GM15510 (cell line): ENCODE measurements around the gene CDT1.

Source experiments
- POLR2A ChIP-seq: IDR thresholded peaks from 3 replicates; pipeline ENCODE4 v1.6.1; 2011; ENCODE audit warnings: borderline replicate concordance; ENCODE audit not compliant: insufficient read length; ENCODE audit errors: extremely low read depth

Gene CDT1

DNA sequence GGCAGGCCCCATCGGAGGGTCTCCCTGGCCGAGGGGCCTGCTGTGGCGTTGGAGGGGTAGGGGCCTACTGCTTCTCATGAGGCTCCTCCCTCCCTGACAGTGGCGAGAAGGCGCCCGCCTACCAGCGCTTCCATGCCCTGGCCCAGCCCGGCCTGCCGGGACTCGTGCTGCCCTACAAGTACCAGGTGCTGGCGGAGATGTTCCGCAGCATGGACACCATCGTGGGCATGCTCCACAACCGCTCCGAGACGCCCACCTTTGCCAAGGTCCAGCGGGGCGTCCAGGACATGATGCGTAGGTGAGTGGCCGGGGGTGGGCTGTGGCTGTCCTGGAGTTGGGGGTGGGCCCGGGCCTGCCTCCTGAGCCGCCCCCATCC lies 1.7 kb downstream of the CDT1 start:
- no peak for TF ChIP-seq POLR2A

DNA sequence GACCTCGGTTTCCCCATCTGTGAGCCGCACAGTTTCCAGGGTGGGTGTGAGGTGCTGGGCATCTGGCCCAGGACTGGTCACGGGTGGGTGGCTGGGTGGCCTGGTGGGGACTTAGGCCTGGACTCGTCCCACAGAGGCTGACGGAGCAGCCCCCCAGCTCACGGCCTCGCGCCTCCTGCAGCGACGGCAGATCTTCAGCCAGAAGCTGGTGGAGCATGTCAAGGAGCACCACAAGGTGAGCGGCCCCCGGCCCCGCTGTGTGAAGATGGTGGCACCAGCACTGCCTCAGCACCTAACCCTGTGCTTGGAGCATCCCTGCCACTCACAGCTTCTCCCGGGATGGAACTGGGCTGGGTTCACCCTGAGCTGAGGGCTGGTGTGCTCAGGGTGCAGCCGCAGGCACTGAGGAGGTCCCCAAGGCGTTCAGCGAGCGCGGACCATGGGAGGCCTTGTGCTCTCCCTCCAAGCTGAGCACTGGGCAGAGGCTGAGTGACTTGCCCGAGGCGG lies 2.4 kb downstream of the CDT1 start:
- no peak for TF ChIP-seq POLR2A

DNA sequence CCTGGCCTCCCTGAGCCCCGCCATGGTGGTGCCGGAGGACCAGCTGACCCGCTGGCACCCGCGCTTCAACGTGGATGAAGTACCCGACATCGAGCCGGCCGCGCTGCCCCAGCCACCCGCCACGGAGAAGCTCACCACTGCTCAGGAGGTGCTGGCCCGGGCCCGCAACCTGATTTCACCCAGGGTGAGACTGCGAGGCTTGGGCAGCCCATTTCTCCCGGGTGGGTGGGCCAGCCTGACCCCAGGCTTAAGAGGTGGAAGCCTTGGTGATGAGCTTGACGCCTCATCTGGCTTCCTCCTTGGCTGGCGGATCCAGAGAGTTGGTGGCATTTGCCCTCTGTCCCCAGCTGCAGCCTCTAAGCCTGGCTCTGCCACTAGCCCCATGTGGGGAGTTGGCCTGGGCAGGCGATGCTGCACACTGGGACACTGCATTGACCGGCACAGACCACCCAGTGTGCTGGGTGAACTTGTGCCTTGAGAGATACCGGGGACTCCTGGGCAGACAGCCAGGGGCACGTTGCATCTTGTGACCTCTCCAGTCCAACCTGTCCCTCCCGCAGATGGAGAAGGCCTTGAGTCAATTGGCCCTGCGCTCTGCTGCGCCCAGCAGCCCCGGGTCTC lies 3.0 kb downstream of the CDT1 start:
- TF ChIP-seq POLR2A: no peak

- peak; percentile 27 for TF ChIP-seq POLR2A
Observed at GRCh38 chr16:88807142-88807625, 3.6 kb downstream of the CDT1 start.

DNA sequence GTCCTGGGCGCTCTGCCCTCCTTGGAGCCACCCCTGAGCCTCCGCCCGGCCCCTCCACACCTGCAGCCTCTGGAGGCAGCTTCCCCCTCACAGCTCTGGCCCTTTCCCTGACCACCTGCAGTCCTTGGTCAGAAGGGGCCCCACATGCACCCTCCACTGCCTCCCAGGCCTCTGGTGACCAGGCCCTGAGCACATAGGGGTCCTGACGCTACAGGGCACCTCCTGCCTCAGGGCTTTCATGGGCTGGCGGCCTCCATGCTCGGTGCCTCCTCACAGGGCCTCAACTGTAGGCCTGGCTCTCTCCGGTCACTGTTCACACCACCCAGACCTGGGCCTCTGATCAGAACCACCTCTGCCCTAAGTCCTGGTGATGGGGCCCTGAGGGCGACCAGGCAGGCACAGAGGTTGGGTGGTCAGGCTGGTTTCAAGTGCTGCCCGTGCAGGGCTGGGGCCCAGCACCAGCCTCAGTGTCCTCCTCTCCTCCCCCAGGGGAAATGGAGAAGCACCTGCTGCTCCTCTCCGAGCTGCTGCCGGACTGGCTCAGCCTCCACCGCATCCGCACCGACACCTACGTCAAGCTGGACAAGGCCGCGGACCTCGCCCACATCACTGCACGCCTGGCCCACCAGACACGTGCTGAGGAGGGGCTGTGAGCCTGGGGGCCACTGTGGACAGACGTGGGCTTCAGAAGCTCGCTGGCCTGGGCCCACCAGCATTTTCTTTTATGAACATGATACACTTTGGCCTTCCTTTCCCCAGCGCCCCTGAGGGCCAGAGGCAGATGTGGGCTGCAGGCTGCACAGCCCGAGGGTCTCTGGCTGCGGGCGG lies 4.3 kb downstream of the CDT1 start:
- peak; percentile 12 for TF ChIP-seq POLR2A

GRCh38 chr16:88809068-88809675 lies 5.6 kb downstream of the CDT1 start:
- TF ChIP-seq POLR2A: no peak

DNA sequence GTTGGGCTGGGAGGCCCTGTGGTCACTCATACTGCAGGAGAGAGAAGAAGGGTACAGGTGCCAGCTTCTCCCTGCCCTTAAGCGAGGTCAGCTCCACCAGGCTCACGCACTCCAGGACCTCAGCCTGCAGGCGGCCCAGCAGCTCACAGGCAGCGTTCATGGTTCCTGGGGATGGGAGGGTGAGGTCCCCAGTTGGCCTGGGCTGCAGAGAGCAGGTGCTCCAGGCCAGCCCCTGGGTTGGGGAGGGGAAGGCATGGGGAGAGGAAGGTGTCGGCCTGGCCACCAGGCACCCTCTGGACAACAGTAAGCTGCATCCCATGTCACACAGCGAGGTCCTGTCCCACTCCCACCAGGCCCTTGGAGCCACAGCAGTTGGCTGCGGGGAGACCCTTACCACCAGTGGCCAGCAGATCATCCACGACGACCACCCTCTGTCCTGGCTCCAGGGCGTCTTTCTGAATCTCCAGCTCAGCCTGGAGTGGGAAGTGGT lies 6.1 kb downstream of the CDT1 start:
- no peak for TF ChIP-seq POLR2A

- TF ChIP-seq POLR2A: no peak
Observed at GRCh38 chr16:88810166-88810911, 6.8 kb downstream of the CDT1 start.

DNA sequence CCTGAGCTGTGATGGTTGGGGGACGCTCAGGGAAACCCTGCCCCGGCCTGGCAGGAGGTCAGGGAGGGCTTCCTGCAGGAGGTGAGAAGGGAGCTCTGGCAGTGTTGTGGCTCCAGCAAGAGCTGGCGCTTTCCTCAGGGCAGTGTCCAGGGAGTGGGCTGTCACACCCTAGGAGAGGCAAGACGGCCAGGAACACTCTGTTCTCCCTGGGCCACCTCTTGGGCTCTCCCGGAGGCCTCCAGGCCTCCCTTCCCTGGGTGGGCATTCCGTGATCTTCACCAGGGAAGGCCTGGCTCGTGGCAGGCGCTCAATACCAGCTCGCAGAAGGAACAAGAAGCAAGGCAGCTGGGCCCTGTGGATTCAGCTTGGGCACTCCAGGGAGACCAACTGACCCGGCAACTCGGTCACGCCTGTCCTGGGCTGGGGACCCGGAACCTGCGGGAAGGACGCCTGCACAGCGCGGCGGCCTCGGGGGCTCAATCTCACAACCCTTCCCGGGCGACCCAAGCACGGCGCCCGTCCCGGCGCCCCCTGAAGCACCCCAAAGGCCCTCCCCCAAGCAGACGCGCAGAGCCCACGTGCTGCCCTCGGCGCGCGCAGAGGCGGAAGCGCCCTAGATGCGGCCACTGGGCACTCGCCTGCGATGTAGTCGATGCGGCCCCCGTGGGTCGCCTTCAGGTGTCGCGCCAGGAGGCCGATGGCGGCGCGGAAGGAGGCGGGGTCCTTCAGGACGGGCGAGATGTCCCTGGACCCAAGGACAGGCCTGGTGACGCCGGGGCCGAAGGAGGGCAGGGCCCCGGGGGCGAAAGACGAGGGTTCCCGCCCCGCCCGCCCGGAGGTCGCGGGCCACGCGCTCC lies 7.6 kb downstream of the CDT1 start:
- TF ChIP-seq POLR2A: peak; percentile 67

DNA sequence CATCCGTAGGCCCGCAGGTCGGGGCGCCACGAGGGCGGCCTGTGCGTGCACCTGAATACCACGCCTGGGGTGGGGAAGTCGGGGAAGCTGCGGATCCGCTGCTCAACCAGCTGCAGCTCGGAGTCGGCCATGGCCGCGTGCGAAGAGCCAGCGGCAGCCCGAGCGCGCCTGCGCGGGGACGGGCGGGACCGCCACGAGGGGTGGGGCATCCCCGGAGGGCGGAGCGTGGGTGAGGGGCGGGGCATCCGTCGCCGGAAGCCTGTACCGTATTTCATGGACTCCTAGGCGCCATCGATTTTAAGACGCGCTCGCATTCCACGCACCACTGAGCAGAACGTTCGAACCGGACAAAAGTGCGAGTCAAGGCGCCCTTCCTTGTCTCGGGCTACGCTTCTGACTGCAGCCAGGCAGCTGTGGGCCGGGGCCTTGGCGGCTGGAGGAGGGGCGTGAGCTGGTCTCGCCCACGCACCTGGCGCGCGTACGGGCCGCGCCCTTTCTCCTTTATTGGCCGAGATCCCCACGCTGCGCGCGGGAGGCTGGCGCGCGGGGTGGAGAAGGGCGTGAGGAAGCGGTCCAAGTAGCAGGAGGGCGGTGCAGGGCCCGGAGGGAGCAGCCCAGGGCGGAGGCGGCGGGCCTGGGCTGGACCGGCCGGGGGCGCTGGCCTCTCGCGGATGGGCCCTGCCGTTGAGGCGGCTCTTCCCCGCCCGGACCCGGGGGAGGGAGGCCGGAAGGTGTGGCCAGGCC lies 8.4 kb downstream of the CDT1 start, which contains the start of gene APRT:
APRT (minus strand) TSS at position 160 of the 744 bp plus-strand sequence; CDS start at position 131, 29 bp downstream.
- peak; percentile 94 for TF ChIP-seq POLR2A

DNA sequence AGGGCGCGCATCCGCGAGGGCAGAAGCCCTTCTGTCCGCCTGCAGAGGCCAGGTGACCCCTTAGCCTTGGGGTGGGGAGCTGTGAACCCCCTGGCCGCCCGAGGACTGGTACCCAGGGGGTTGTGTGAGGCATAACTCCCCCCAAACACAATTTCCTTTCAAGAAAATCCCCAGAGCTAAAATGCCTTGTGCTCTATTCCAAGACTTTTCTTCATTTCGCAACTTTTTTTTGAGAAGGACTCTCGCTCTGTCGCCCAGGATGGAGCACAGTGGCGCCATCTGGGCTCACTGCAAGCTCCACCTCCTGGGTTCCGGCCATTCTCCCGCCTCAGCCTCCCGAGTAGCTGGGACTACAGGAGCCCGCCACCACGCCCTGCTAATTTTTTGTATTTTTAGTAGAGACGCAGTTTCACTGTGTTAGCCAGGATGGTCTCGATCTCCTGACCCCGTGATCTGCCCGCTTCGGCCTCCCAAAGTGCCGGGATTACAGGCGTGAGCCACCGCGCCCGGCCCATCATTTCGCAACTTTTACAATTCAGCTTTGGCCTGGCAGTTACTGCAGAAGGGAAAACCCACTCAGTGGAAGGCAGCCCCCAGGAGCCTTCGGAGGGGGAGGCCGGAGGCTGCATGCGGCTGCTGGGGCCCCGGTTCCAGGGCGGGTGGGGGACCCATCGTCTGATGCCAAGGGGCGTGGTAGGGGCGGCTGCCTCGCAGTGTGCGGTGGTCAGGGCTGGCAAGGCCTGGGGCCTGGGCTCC lies 9.1 kb downstream of the CDT1 start:
- TF ChIP-seq POLR2A: no peak

DNA sequence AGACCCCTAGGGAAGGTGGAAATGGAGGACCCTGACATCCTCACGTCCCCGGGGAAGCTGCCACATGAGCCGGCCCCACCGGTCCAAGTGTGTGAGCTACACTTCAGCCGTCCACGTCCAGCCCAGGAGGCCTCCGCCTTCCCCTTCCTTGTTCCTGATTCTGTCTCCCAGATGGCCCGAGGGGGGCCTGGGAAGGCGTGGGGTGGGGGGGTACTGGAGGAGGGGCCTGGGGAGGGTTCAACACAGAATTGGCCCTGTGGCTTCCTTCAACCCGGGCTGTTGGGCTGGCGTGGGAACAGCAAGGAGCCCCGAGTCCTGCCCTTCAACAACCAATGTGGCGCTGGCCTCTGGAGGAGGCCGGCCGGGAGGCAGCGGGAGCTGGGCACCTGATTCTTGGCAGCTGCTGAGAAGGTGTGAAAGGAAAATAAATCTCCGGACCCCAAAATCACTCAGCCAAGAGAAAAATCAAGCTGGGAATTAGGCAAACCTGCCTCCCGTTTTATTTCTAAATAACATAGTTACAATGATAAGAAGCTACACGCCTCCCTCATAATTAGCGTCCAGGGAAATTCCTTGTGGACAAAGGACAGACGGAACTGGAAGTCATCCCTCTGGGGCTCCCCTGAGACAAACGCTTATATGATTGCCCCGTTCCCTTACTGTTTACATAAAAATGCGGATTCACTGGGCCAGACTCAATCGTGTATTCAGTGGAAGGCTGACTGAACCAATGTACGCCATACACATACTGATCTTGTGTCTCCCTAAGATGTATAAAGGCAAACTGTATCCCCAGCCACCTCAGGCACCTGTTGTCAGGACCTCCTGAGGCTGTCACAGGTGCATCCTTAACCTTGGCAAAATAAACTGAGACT lies 9.9 kb downstream of the CDT1 start:
- TF ChIP-seq POLR2A: no peak

- TF ChIP-seq POLR2A: no peak
Observed at GRCh38 chr16:88814144-88814502, 10.5 kb downstream of the CDT1 start.
